A549 (cell line): Measurements from ENCODE around the gene USP32.
"Not testable (repeated sequence)": the region's sequence is repeated elsewhere in the genome, so short reads cannot be mapped to it uniquely, and the experiment has no call there.

Source experiments
- CBX2 ChIP-seq: fragments of 200-600 bp; sonication (generic); IDR thresholded peaks from 2 replicates; pipeline ENCODE4 v1.6.1; 2016; ENCODE audit warnings: low read depth, mild to moderate bottlenecking, borderline replicate concordance
- EP300 ChIP-seq, 2 experiments: fragments of >200 bp; sonication (Bioruptor Twin); formaldehyde crosslinking; IDR thresholded peaks; 2 replicates in 1 of 2; 3 replicates in 1 of 2; pipeline ENCODE4 v1.6.1; 2016 to 2017
- JUNB ChIP-seq: fragments of >200 bp; sonication (Bioruptor Twin); formaldehyde crosslinking; IDR thresholded peaks from 2 replicates; pipeline ENCODE4 v1.6.1; 2016
- SMC3 ChIP-seq: fragments of >200 bp; sonication (Bioruptor Twin); formaldehyde crosslinking; IDR thresholded peaks from 3 replicates; pipeline ENCODE4 v1.6.1; 2018; ENCODE audit warnings: inconsistent platforms
- TF ChIP-seq, protein P1 (sequence below): fragments of >200 bp; sonication (Bioruptor Twin); formaldehyde crosslinking; IDR thresholded peaks from 3 replicates; pipeline ENCODE4 v1.5.1; 2016
- TF ChIP-seq, protein P2 (sequence below): IDR thresholded peaks from 2 replicates; pipeline ENCODE4 v1.6.1; 2012
- TF ChIP-seq, protein P3 (sequence below): IDR thresholded peaks from 2 replicates; pipeline ENCODE4 v1.6.1; 2012

DNA sequence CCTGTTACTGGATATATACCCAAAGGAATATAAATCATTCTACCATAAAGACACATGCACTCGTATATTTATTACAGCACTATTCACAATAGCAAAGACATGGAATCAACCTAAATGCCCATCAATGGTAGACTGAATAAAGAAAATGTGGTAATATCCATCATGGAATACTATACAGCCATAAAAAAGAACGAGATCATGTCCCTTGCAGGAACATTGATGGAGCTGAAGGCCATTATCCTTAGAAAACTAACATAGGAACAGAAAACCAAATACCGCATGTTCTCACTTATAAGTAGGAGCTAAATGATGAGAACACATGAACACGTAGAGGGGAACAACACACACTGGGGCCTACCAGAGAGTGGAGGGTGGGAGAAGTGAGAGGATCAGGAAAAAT lies 27.1 kb upstream of the USP32 start:
- TF ChIP-seq, protein P1, sequence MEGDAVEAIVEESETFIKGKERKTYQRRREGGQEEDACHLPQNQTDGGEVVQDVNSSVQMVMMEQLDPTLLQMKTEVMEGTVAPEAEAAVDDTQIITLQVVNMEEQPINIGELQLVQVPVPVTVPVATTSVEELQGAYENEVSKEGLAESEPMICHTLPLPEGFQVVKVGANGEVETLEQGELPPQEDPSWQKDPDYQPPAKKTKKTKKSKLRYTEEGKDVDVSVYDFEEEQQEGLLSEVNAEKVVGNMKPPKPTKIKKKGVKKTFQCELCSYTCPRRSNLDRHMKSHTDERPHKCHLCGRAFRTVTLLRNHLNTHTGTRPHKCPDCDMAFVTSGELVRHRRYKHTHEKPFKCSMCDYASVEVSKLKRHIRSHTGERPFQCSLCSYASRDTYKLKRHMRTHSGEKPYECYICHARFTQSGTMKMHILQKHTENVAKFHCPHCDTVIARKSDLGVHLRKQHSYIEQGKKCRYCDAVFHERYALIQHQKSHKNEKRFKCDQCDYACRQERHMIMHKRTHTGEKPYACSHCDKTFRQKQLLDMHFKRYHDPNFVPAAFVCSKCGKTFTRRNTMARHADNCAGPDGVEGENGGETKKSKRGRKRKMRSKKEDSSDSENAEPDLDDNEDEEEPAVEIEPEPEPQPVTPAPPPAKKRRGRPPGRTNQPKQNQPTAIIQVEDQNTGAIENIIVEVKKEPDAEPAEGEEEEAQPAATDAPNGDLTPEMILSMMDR: not testable (repeated sequence)
- TF ChIP-seq, protein P2, sequence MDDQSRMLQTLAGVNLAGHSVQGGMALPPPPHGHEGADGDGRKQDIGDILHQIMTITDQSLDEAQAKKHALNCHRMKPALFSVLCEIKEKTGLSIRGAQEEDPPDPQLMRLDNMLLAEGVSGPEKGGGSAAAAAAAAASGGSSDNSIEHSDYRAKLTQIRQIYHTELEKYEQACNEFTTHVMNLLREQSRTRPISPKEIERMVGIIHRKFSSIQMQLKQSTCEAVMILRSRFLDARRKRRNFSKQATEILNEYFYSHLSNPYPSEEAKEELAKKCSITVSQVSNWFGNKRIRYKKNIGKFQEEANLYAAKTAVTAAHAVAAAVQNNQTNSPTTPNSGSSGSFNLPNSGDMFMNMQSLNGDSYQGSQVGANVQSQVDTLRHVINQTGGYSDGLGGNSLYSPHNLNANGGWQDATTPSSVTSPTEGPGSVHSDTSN: not testable (repeated sequence)
- TF ChIP-seq SMC3; CBX2; EP300 (IDR thresholded peaks at IDR 0.05); JUNB: not testable (repeated sequence)
- TF ChIP-seq, protein P3, sequence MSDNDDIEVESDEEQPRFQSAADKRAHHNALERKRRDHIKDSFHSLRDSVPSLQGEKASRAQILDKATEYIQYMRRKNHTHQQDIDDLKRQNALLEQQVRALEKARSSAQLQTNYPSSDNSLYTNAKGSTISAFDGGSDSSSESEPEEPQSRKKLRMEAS: not testable (repeated sequence)
